Bronchial epithelial cell (primary cell): ENCODE results near the gene PDP2. TPM values are rescaled to one million over a fixed set of nuclear protein-coding genes. Genes with fewer than 3 reads are reported as not detected.

ENCODE experiments used
- DNase-seq: peaks from one replicate; pipeline ENCODE4 v3.0.0-alpha.2; 2010; ENCODE audit warnings: low read depth
- FAIRE-seq: peaks from 2 replicates; lab custom pipeline; 2011; peaks lifted over from hg19 to GRCh38; lab: Jason Lieb, UNC
- H3K27me3 ChIP-seq: 2 replicates; pipeline ENCODE4 v1.5.1; 2011; ENCODE audit warnings: low read length; ENCODE audit not compliant: control insufficient read depth, insufficient read depth
- H3K36me3 ChIP-seq: 2 replicates; pipeline ENCODE4 v1.5.1; 2011; ENCODE audit warnings: low read length; ENCODE audit not compliant: control insufficient read depth, insufficient read depth
- H3K4me3 ChIP-seq: 2 replicates; pipeline ENCODE4 v1.5.1; 2011; ENCODE audit warnings: mild to moderate bottlenecking, low read depth, low read length, control low read depth
- total RNA-seq: library from RNA; depleted of rRNA; stranded (reverse); fragments of >200 nt; gene quantifications from 2 replicates; pipeline ENCODE4 v1.2.1, GENCODE V29; 2014
- TF ChIP-seq, protein P1 (sequence below): IDR thresholded peaks from 2 replicates; pipeline ENCODE4 v1.5.1; 2011; ENCODE audit warnings: mild to moderate bottlenecking, moderate library complexity, low read length, control low read depth, inconsistent platforms; ENCODE audit not compliant: insufficient read depth, severe bottlenecking

PDP2 gene
- total RNA-seq, 1 donor from 2014 or later: 9.0 TPM

DNA sequence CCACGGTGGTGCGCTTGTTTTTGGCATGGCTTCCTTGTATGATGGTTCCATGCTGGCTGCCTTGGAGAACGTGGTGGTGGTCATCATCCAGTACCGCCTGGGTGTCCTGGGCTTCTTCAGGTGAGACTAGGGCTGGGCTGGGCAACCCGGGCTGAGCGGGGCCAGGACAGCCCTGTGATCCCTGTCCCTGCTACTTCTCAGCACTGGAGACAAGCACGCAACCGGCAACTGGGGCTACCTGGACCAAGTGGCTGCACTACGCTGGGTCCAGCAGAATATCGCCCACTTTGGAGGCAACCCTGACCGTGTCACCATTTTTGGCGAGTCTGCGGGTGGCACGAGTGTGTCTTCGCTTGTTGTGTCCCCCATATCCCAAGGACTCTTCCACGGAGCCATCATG lies 59.9 kb downstream of the PDP2 start:
- H3K4me3 ChIP-seq: no peak overlapping the region
- H3K36me3 ChIP-seq: peaks cover 39% of the 10 kb centered on the region
- H3K27me3 ChIP-seq: no peaks in the 10 kb centered on the region
- TF ChIP-seq, protein P1, sequence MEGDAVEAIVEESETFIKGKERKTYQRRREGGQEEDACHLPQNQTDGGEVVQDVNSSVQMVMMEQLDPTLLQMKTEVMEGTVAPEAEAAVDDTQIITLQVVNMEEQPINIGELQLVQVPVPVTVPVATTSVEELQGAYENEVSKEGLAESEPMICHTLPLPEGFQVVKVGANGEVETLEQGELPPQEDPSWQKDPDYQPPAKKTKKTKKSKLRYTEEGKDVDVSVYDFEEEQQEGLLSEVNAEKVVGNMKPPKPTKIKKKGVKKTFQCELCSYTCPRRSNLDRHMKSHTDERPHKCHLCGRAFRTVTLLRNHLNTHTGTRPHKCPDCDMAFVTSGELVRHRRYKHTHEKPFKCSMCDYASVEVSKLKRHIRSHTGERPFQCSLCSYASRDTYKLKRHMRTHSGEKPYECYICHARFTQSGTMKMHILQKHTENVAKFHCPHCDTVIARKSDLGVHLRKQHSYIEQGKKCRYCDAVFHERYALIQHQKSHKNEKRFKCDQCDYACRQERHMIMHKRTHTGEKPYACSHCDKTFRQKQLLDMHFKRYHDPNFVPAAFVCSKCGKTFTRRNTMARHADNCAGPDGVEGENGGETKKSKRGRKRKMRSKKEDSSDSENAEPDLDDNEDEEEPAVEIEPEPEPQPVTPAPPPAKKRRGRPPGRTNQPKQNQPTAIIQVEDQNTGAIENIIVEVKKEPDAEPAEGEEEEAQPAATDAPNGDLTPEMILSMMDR: no peak
- no peak for FAIRE-seq
- DNase-seq: no peak

Other genes starting within 250 kb of the PDP2 start
- 73.0 and 83.2 TPM in 2 replicates for gene CMTM4, start 183.8 kb upstream of the PDP2 start, total RNA-seq
- 127 and 138 TPM in 2 replicates for gene DYNC1LI2, start 128.9 kb upstream of the PDP2 start, total RNA-seq
- 0.26 TPM in 2 replicates for gene TERB1, start 78.9 kb upstream of the PDP2 start, total RNA-seq
- 62.4 and 63.2 TPM in 2 replicates for gene NAE1, start 49.5 kb upstream of the PDP2 start, total RNA-seq
- not detected in 2 replicates for gene CA7, start 36.1 kb upstream of the PDP2 start, total RNA-seq
- 1.8 and 5.8 TPM in 2 replicates for gene CDH16, start 38.4 kb downstream of the PDP2 start, total RNA-seq
- gene RRAD, start 45.0 kb downstream of the PDP2 start, total RNA-seq: 75.0 and 130 TPM in 2 replicates
- 227 and 333 TPM in 2 replicates for gene CIAO2B, start 53.9 kb downstream of the PDP2 start, total RNA-seq
- 78.2 and 434 TPM in 2 replicates for gene CES2, start 55.0 kb downstream of the PDP2 start, total RNA-seq
- gene CES3, start 80.8 kb downstream of the PDP2 start, total RNA-seq: 1.6 and 6.3 TPM in 2 replicates
- gene CES4A, start 108.1 kb downstream of the PDP2 start, total RNA-seq: 1.1 and 1.5 TPM in 2 replicates
- gene CBFB, start 148.6 kb downstream of the PDP2 start, total RNA-seq: 101 and 121 TPM in 2 replicates
- 7.6 and 16.3 TPM in 2 replicates for gene PHAF1, start 229.4 kb downstream of the PDP2 start, total RNA-seq